ENCODE results near the gene KIAA1549. TPM values are rescaled to one million over a fixed set of nuclear protein-coding genes. Genes with fewer than 3 reads are reported as not detected.

KIAA1549 gene
- total RNA-seq, 4 donors from 2014 or later = 0.93 to 3.8 (median 2.0) TPM

- no peaks in the 10 kb centered on the region for H3K4me1 ChIP-seq
- TF ChIP-seq POLR2A (IDR thresholded peaks at IDR 0.05) = no peak
- WGBS, 2 donors (ENCODE audit: low coverage in 1 of 2) = 89 to 93% methylated on average over 1 to 3 of the region's 3 CpGs
- peaks cover 6% of the 10 kb centered on the region for H3K27me3 ChIP-seq
- no peak overlapping the region for H3K27ac ChIP-seq
- H3K4me3 ChIP-seq = no peak overlapping the region
- no peaks in the 10 kb centered on the region for H3K36me3 ChIP-seq
- H3K9me3 ChIP-seq = peaks cover 0 to 3% (median 0%) of the 10 kb centered on the region in 3 donors
- no peak for ATAC-seq
These were observed 18.2 kb upstream of the KIAA1549 start for GRCh38 chr7:138999414-138999813.

GRCh38 chr7:138992052-138992531, 10.9 kb upstream of the KIAA1549 start:
- H3K27me3 ChIP-seq = no peaks in the 10 kb centered on the region
- peaks cover 0 to 8% (median 0%) of the 10 kb centered on the region in 3 donors for H3K9me3 ChIP-seq
- no peak for TF ChIP-seq POLR2AphosphoS5 (IDR thresholded peaks at IDR 0.05)
- no peak for TF ChIP-seq POLR2A (IDR thresholded peaks at IDR 0.05)
- TF ChIP-seq EP300 (IDR thresholded peaks at IDR 0.05) = no peak
- no peak for TF ChIP-seq CTCF (IDR thresholded peaks at IDR 0.05)
- no peak overlapping the region for H3K27ac ChIP-seq
- H3K4me1 ChIP-seq = no peaks in the 10 kb centered on the region
- no peaks in the 10 kb centered on the region for H3K36me3 ChIP-seq
- no peak overlapping the region for H3K4me3 ChIP-seq
- WGBS, 2 donors (ENCODE audit: low coverage in 1 of 2) = 58 to 68% methylated on average over 6 to 8 of the region's 8 CpGs
- no peak for ATAC-seq

GRCh38 chr7:138987686-138988085, 6.5 kb upstream of the KIAA1549 start:
- no peak overlapping the region for H3K27ac ChIP-seq
- no peaks in the 10 kb centered on the region for H3K36me3 ChIP-seq
- no peak overlapping the region for H3K4me3 ChIP-seq
- no peaks in the 10 kb centered on the region for H3K27me3 ChIP-seq
- WGBS, 2 donors (ENCODE audit: low coverage in 1 of 2) = 100% methylated on average over 1 of the region's 1 CpG
- no peaks in the 10 kb centered on the region for H3K4me1 ChIP-seq
- peaks cover 0 to 8% (median 0%) of the 10 kb centered on the region in 3 donors for H3K9me3 ChIP-seq
- ATAC-seq = no peak
- no peak for TF ChIP-seq EP300 (IDR thresholded peaks at IDR 0.05)
- TF ChIP-seq POLR2AphosphoS5 (IDR thresholded peaks at IDR 0.05) = no peak
- no peak for TF ChIP-seq CTCF (IDR thresholded peaks at IDR 0.05)
- no peak for TF ChIP-seq POLR2A (IDR thresholded peaks at IDR 0.05)

- no peak for ATAC-seq
- Histone ChIP-seq H3K9me3 (no peaks in the 10 kb centered on the region), H3K4me1 (peaks cover 0 to 22% (median 12%) of the 10 kb centered on the region in 3 donors), H3K27ac (peak overlapping the region in 3 of 4 donors; percentile 66 to 78 (median 73)), H3K27me3 (no peaks in the 10 kb centered on the region), H3K36me3 (no peaks in the 10 kb centered on the region), H3K4me3 (peak overlapping the region in 1 of 2 donors; percentile 68)
- WGBS, 2 donors (ENCODE audit: low coverage in 1 of 2) = 26 to 28% methylated on average over 13 to 14 of the region's 14 CpGs
- no peak for TF ChIP-seq POLR2AphosphoS5 (IDR thresholded peaks at IDR 0.05)
- TF ChIP-seq EP300 (IDR thresholded peaks at IDR 0.05) = no peak
- TF ChIP-seq CTCF (IDR thresholded peaks at IDR 0.05) = no peak
- no peak for TF ChIP-seq POLR2A (IDR thresholded peaks at IDR 0.05)
These were observed 1.0 kb upstream of the KIAA1549 start for GRCh38 chr7:138982204-138982623.

GRCh38 chr7:138980563-138981291, 462 bp downstream of the KIAA1549 start:
- 0 to 1% methylated on average over 25 to 31 of the region's 68 CpGs for WGBS, 2 donors (ENCODE audit: low coverage in 1 of 2)
- Histone ChIP-seq H3K27ac (peak overlapping the region in 1 of 4 donors; percentile 64), H3K27me3 (no peaks in the 10 kb centered on the region), H3K4me1 (peaks cover 0 to 22% (median 12%) of the 10 kb centered on the region in 3 donors), H3K4me3 (peak overlapping the region; percentile 20 to 68), H3K36me3 (no peaks in the 10 kb centered on the region), H3K9me3 (no peaks in the 10 kb centered on the region)
- TF ChIP-seq POLR2AphosphoS5 (IDR thresholded peaks at IDR 0.05) (no peak), EP300 (IDR thresholded peaks at IDR 0.05) (no peak), CTCF (IDR thresholded peaks at IDR 0.05) (no peak), POLR2A (IDR thresholded peaks at IDR 0.05) (no peak)
- ATAC-seq = peak; percentile 30

All from gastroesophageal sphincter (tissue), 4 donors.